ENCODE results near the gene NAV3.
"Not testable (repeated sequence)": the region's sequence is repeated elsewhere in the genome, so short reads cannot be mapped to it uniquely, and the experiment has no call there.

The NAV3 gene

GRCh38 chr12:78040111-78040510 lies 209.4 kb downstream of the NAV3 start:
- DNase-seq (ENCODE audit: low spot score) = no peak

GRCh38 chr12:78050790-78051189 lies 220.1 kb downstream of the NAV3 start:
- no peak for DNase-seq (ENCODE audit: low spot score)

DNA sequence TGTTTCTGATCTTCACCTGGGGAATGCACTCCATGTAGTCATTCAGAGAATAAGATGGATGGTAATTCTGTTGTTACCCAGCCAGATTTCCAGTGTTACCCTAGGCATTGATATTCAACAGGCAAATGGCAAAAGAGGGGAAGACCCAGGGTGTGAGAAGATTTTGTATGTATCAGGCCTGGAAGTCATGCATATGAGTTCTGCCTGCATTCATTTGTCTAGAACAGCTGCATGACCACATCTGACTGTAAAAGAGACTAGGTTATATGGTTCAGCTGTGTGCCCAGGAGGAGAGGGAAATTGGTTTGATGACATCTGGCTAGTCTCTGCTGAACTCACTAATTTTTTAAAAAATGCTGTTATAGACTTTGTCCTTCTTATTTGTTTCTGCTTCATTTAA lies 224.9 kb downstream of the NAV3 start:
- no peak for DNase-seq (ENCODE audit: low spot score)

DNA sequence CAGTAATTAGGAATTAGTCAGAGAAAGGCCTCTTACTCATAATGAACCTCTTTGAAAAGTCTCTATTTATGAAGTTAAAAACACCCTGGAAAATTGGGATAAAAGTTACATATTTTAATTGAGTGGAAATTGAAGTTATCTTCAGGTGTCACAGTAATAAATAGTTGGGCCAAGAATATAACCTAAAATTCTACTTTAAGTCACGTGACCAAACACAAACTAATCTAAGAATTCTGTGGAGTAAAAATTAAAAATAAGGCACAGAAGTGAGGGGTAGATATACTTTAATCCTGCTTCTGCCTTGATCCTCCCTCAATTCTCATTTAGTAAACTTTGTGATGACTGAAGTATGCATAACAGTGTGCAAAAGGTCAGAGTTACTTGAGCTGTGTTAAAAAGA lies 226.4 kb downstream of the NAV3 start:
- DNase-seq (ENCODE audit: low spot score) = no peak

DNA sequence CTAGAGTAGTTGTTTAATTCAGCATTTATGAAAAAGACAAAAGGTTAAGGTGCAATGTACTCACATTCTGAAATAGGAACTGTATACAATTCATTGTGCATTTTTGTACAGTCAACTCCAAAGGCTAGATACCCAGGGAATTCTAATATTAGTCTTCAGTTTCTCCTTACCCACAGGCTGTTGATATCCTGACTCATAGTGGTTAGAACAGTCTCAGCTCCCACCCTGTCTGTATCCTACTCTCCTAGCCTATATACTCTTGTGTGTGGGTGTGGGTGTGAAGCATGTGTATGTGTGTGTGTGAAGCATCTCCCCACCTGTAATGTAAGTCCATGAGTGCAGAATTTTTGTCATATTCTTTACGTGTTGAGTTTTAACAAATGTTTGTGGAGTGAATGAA lies 229.5 kb downstream of the NAV3 start:
- DNase-seq (ENCODE audit: low spot score) = no peak

GRCh38 chr12:78062786-78063185 lies 232.1 kb downstream of the NAV3 start:
- DNase-seq (ENCODE audit: low spot score) = no peak

GRCh38 chr12:78081590-78082314 lies 251.1 kb downstream of the NAV3 start:
- no peak for DNase-seq (ENCODE audit: low spot score)

GRCh38 chr12:78085542-78086182 lies 255.0 kb downstream of the NAV3 start:
- no peak for DNase-seq (ENCODE audit: low spot score)

- DNase-seq (ENCODE audit: low spot score) = no peak
Observed at GRCh38 chr12:78086553-78087362, 256.1 kb downstream of the NAV3 start.

- no peak for DNase-seq (ENCODE audit: low spot score)
Observed at GRCh38 chr12:78087363-78087675, 256.6 kb downstream of the NAV3 start.

- DNase-seq (ENCODE audit: low spot score) = no peak
Observed at GRCh38 chr12:78088391-78088832, 257.7 kb downstream of the NAV3 start.

DNA sequence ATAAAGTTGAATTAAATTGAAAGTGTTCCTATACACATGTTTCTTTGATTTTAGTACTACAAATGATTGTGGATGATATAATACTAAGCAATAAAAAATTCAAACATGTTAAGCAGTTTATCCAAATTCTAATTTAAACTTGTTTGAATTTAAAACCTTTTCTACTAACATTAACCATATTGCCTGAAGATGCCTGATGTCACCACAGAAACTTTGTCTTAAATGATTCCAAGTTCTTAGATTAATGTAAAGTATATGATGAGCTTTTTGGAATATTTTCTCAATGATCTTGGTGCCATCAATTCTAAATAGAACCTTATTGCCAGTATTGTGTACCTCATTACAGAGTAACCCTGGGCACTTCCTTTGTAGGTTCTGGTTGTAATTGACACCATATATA lies 259.6 kb downstream of the NAV3 start:
- no peak for DNase-seq (ENCODE audit: low spot score)

- DNase-seq (ENCODE audit: low spot score) = no peak
Observed at GRCh38 chr12:78095623-78096022, 264.9 kb downstream of the NAV3 start.

GRCh38 chr12:78096909-78097597 lies 266.4 kb downstream of the NAV3 start:
- DNase-seq (ENCODE audit: low spot score) = no peak

DNA sequence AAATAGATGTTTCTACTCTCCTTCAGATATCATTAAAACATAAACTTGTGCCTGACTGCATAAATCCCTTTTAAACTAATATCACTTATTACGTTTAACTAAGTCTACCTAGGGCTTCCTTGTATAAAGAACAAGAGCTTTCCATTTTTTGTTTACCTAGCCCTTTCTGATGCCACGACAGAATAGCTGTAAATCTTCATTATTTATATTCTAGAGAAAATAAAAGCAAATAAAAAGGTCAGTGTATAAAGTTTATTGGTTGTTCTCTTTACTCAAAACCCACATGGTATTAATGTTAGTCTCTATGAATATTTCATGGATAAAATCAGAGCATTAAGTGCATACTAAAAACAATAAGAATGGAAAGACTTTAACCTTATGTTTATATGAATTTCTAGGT lies 269.1 kb downstream of the NAV3 start:
- no peak for DNase-seq (ENCODE audit: low spot score)

DNA sequence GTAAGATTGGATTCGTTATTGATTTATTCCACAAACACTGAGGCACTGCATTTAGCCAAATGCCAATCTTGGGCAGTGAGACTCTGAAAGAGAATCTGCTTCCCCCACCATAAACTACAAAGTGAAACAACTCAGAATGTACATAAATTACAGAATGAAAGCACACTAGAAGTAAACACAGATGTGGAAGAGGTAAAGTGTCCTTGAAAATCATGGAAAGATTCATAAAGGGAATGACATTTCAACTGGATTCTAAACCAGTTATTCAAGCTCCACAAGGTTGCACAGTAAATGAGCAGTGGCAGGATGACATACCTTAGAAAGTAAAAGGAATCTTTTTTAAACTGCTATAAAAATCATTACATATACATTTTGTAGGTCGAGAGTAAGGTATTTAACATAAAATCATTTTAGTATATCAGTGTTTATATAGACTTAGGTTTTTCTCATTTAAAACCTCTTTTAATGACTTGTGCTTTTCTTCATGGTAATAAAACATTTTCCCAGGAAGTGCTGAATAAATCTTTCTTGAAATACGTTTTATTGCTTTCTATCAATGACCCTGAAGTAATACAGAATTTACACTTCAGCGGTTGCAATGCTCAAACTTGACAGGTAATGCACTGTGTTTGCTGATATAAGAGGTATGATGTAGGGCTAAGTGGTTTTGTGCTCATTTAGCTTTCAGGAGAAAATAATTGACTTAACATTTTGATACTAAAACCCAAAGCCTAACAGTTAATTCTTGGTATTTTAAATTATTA lies 270.6 kb downstream of the NAV3 start:
- no peak for DNase-seq (ENCODE audit: low spot score)

- no peak for DNase-seq (ENCODE audit: low spot score)
Observed at GRCh38 chr12:78101946-78102635, 271.4 kb downstream of the NAV3 start.

DNA sequence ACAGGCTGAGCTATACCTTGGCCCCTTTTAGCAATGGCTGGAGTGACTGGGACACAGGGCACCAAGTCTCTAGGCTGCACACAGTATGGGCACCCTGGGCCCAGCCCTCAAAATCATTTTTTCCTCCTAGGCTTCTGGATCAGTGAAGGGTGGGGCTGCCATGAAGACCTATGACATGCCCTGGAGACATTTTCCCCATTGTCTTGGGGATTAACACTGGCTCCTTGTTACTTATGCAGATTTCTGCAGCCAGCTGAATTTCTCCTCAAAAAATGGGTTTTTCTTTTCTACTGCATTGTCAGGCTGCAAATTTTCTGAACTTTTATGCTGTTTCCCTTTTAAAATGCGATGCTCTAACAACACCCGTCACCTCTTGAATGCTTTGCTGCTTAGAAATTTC lies 272.1 kb downstream of the NAV3 start:
- not testable (repeated sequence) for DNase-seq (ENCODE audit: low spot score)

DNA sequence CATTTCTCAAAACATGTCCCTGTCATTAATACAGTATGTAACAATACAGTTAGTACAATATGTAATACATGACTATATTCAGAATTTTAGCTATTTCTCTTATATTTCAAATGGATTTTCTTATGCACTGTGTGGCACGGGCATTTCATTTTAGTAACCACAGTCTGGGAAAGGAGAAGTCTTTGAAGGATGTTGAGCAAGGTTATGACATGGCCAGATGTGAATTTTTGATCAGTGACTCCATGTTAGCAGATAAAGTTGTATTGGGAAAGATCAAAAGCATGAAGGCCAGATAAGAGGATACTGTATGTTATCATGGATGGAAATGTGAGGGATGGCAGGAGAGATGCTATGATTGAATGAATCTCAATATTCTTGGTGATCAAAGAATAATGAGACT lies 285.2 kb downstream of the NAV3 start:
- DNase-seq (ENCODE audit: low spot score) = no peak

GRCh38 chr12:78118036-78118435 lies 287.3 kb downstream of the NAV3 start:
- DNase-seq (ENCODE audit: low spot score) = no peak

DNA sequence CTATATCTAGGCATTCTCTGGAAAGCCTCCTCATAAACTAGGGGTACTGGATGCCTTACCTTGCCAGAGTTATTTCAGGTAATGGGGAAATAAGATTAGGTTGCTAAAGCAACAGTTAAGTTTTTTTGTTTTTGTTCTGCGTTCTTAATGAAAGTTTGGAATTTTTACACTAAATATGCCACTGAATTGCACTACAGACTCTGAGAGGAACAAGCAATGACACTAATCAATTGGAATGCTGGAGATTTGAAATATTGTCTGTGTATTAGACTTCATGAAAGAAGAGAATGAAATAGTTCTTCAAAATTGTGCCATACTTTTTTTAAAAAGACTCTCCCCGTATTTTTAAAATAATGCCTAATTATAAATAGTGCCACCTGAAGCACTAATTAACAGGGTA lies 287.8 kb downstream of the NAV3 start:
- DNase-seq (ENCODE audit: low spot score) = no peak

Data from hematopoietic multipotent progenitor cell treated with erythropoietin and hydrocortisone succinate and interleukin-3 and kit ligand, for 15 days (in vitro differentiated cells).